ENCODE results near the gene ALK.

ALK gene

GRCh38 chr2:29450596-29451222 is 470.7 kb downstream of the ALK start:
- no peak for DNase-seq (ENCODE audit: low read depth in 2 of 2)

GRCh38 chr2:29449499-29449898 is 471.9 kb downstream of the ALK start:
- DNase-seq (ENCODE audit: low read depth in 2 of 2): no peak

- no peak for DNase-seq (ENCODE audit: low read depth in 2 of 2)
Observed at GRCh38 chr2:29448096-29448688, 473.2 kb downstream of the ALK start.

- no peak for DNase-seq (ENCODE audit: low read depth in 2 of 2)
Observed at GRCh38 chr2:29447513-29447912, 473.9 kb downstream of the ALK start.

- no peak for DNase-seq (ENCODE audit: low read depth in 2 of 2)
Observed at GRCh38 chr2:29446847-29447246, 474.5 kb downstream of the ALK start.

- no peak for DNase-seq (ENCODE audit: low read depth in 2 of 2)
Observed at GRCh38 chr2:29444150-29444549, 477.2 kb downstream of the ALK start.

GRCh38 chr2:29443627-29444026 is 477.8 kb downstream of the ALK start:
- DNase-seq (ENCODE audit: low read depth in 2 of 2): no peak

- DNase-seq (ENCODE audit: low read depth in 2 of 2): no peak
Observed at GRCh38 chr2:29443151-29443550, 478.2 kb downstream of the ALK start.

GRCh38 chr2:29440921-29441623 is 480.3 kb downstream of the ALK start:
- DNase-seq (ENCODE audit: low read depth in 2 of 2): no peak

GRCh38 chr2:29433920-29434319 is 487.5 kb downstream of the ALK start:
- DNase-seq (ENCODE audit: low read depth in 2 of 2): no peak

GRCh38 chr2:29433128-29433527 is 488.3 kb downstream of the ALK start:
- no peak for DNase-seq (ENCODE audit: low read depth in 2 of 2)

GRCh38 chr2:29431485-29431884 is 489.9 kb downstream of the ALK start:
- DNase-seq (ENCODE audit: low read depth in 2 of 2): no peak

- DNase-seq (ENCODE audit: low read depth in 2 of 2): no peak
Observed at GRCh38 chr2:29430382-29431112, 490.8 kb downstream of the ALK start.

- no peak for DNase-seq (ENCODE audit: low read depth in 2 of 2)
Observed at GRCh38 chr2:29426354-29426753, 495.0 kb downstream of the ALK start.

GRCh38 chr2:29425866-29426265 is 495.5 kb downstream of the ALK start:
- no peak for DNase-seq (ENCODE audit: low read depth in 2 of 2)

GRCh38 chr2:29423061-29423666 is 498.2 kb downstream of the ALK start:
- DNase-seq (ENCODE audit: low read depth in 2 of 2): no peak

GRCh38 chr2:29420999-29421782 is 500.2 kb downstream of the ALK start:
- no peak for DNase-seq (ENCODE audit: low read depth in 2 of 2)

- DNase-seq (ENCODE audit: low read depth in 2 of 2): no peak
Observed at GRCh38 chr2:29420464-29420863, 500.9 kb downstream of the ALK start.

- DNase-seq (ENCODE audit: low read depth in 2 of 2): no peak
Observed at GRCh38 chr2:29417630-29418029, 503.8 kb downstream of the ALK start.

GRCh38 chr2:29412197-29412925 is 509.0 kb downstream of the ALK start:
- DNase-seq (ENCODE audit: low read depth in 2 of 2): no peak

GRCh38 chr2:29405707-29406106 is 515.7 kb downstream of the ALK start:
- no peak for DNase-seq (ENCODE audit: low read depth in 2 of 2)
